ENCODE results near the gene SLC23A2.

GRCh38 chr20:4949833-4950178, 51.5 kb downstream of the SLC23A2 start:
- TF ChIP-seq MEIS1 (CRISPR knock-in tag; IDR thresholded peaks at IDR 0.05; ENCODE audit: borderline replicate concordance), result no peak
- TF ChIP-seq, protein P1, sequence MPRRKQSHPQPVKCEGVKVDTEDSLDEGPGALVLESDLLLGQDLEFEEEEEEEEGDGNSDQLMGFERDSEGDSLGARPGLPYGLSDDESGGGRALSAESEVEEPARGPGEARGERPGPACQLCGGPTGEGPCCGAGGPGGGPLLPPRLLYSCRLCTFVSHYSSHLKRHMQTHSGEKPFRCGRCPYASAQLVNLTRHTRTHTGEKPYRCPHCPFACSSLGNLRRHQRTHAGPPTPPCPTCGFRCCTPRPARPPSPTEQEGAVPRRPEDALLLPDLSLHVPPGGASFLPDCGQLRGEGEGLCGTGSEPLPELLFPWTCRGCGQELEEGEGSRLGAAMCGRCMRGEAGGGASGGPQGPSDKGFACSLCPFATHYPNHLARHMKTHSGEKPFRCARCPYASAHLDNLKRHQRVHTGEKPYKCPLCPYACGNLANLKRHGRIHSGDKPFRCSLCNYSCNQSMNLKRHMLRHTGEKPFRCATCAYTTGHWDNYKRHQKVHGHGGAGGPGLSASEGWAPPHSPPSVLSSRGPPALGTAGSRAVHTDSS (tag by site-specific recombination; IDR thresholded peaks at IDR 0.05), result no peak
- 0 out of 2 replicates have a peak, but pooled peaks have one; percentile 25 for TF ChIP-seq CTCF (tag by site-specific recombination; IDR thresholded peaks at IDR 0.05)
- no peak for TF ChIP-seq ZNF239 (tag by site-specific recombination; IDR thresholded peaks at IDR 0.05)
- TF ChIP-seq REST (tag by site-specific recombination; IDR thresholded peaks at IDR 0.05), result no peak
- no peak for TF ChIP-seq ATF2 (tag by site-specific recombination; IDR thresholded peaks at IDR 0.05; ENCODE audit: low read depth)
- no peak for TF ChIP-seq ZBTB1 (tag by site-specific recombination; IDR thresholded peaks at IDR 0.05)
- no peak for TF ChIP-seq ZNF24 (tag by site-specific recombination; IDR thresholded peaks at IDR 0.05)
- TF ChIP-seq, protein P2, sequence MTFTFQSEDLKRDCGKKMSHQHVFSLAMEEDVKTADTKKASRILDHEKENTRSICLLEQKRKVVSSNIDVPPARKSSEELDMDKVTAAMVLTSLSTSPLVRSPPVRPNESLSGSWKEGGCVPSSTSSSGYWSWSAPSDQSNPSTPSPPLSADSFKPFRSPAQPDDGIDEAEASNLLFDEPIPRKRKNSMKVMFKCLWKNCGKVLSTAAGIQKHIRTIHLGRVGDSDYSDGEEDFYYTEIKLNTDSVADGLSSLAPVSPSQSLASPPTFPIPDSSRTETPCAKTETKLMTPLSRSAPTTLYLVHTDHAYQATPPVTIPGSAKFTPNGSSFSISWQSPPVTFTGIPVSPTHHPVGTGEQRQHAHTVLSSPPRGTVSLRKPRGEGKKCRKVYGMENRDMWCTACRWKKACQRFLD (tag by site-specific recombination; IDR thresholded peaks at IDR 0.05), result no peak
- TF ChIP-seq, protein P3, sequence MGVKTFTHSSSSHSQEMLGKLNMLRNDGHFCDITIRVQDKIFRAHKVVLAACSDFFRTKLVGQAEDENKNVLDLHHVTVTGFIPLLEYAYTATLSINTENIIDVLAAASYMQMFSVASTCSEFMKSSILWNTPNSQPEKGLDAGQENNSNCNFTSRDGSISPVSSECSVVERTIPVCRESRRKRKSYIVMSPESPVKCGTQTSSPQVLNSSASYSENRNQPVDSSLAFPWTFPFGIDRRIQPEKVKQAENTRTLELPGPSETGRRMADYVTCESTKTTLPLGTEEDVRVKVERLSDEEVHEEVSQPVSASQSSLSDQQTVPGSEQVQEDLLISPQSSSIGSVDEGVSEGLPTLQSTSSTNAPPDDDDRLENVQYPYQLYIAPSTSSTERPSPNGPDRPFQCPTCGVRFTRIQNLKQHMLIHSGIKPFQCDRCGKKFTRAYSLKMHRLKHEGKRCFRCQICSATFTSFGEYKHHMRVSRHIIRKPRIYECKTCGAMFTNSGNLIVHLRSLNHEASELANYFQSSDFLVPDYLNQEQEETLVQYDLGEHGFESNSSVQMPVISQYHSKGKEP (tag by site-specific recombination; IDR thresholded peaks at IDR 0.05), result no peak
- TF ChIP-seq, protein P4, sequence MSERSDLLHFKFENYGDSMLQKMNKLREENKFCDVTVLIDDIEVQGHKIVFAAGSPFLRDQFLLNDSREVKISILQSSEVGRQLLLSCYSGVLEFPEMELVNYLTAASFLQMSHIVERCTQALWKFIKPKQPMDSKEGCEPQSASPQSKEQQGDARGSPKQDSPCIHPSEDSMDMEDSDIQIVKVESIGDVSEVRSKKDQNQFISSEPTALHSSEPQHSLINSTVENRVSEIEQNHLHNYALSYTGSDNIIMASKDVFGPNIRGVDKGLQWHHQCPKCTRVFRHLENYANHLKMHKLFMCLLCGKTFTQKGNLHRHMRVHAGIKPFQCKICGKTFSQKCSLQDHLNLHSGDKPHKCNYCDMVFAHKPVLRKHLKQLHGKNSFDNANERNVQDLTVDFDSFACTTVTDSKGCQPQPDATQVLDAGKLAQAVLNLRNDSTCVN (tag by site-specific recombination; optimal IDR thresholded peaks at IDR 0.05), result no peak

All from HEK293 (cell line).